Peyer's patch (tissue), 4 donors: ENCODE data around the gene SV2B. TPM values are rescaled to one million over a fixed set of nuclear protein-coding genes. Genes with fewer than 3 reads are reported as not detected.

Experiments used
- DNase-seq, 3 donors: peaks; one replicate each; pipeline ENCODE4 v3.0.0-alpha.2; 2017 to 2019
- H3K27ac ChIP-seq, 4 donors: fragments of 200-600 bp; sonication (generic); one replicate each; pipeline ENCODE4 v1.5.1; 2016 to 2019
- H3K27me3 ChIP-seq, 2 donors: fragments of 200-600 bp; sonication (generic); one replicate each; pipeline ENCODE4 v1.5.1; 2019
- H3K36me3 ChIP-seq, 3 donors: fragments of 200-600 bp; sonication (generic); one replicate each; pipeline ENCODE4 v1.5.1; 2016 to 2019
- H3K4me1 ChIP-seq, 4 donors: fragments of 200-600 bp; sonication (generic); one replicate each; pipeline ENCODE4 v1.5.1; 2016 to 2019
- H3K4me3 ChIP-seq, 4 donors: fragments of 200-600 bp; sonication (generic); 1 replicate in 3 of 4; 2 replicates in 1 of 4; pipeline ENCODE4 v1.5.1; 2016 to 2019; ENCODE audit warnings: mild to moderate bottlenecking in 1 of 4
- H3K9me3 ChIP-seq, 4 donors: fragments of 200-600 bp; sonication (generic); one replicate each; pipeline ENCODE4 v1.5.1; 2016 to 2019; ENCODE audit warnings: mild to moderate bottlenecking in 1 of 4
- POLR2A ChIP-seq, 2 donors: fragments of 450-650 bp; IDR thresholded peaks; one replicate each; pipeline ENCODE4 v1.5.1; 2017; ENCODE audit warnings: antibody characterized with exemption in 2 of 2, mild to moderate bottlenecking in 2 of 2, moderate library complexity in 2 of 2
- total RNA-seq, 4 donors: library from RNA; depleted of rRNA; stranded (reverse); fragments of >200 nt; gene quantifications; one replicate each; pipeline ENCODE4 v1.1.0, GENCODE V29; 2016
- TF ChIP-seq, protein P1 (sequence below), 6 experiments: fragments of 450-650 bp in 4 of 6; fragments of 200-600 bp in 2 of 6; sonication (generic) in 1 of 6; IDR thresholded peaks; one replicate each; pipeline ENCODE4 v1.5.1; 2017 to 2019; ENCODE audit warnings: antibody characterized with exemption in 6 of 6, mild to moderate bottlenecking in 3 of 6, moderate library complexity in 1 of 6

The SV2B gene
- total RNA-seq, 4 donors from 2014 or later = 0.18 to 2.5 (median 0.69) TPM

DNA sequence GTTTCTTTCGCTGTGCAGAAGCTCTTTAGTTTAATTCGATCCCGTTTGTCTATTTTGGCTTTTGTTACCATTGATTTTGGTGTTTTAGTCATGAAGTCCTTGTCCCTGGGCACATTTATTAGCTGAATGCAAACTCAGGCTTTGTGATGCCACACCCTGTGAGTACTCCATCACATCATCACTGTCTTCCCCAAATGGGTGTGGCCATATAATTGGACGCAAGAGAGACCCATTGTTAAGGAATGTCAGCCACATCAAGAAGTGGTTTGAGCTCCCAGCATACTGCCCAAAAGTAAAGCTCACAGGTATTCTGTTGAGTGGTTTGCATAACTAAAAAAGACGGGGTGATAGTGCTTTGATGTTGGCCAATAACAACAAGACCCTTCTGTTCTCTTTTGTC, 245.7 kb downstream of the SV2B start:
- no peaks in the 10 kb centered on the region for H3K27me3 ChIP-seq
- no peak for TF ChIP-seq POLR2A (IDR thresholded peaks at IDR 0.05)
- TF ChIP-seq, protein P1, sequence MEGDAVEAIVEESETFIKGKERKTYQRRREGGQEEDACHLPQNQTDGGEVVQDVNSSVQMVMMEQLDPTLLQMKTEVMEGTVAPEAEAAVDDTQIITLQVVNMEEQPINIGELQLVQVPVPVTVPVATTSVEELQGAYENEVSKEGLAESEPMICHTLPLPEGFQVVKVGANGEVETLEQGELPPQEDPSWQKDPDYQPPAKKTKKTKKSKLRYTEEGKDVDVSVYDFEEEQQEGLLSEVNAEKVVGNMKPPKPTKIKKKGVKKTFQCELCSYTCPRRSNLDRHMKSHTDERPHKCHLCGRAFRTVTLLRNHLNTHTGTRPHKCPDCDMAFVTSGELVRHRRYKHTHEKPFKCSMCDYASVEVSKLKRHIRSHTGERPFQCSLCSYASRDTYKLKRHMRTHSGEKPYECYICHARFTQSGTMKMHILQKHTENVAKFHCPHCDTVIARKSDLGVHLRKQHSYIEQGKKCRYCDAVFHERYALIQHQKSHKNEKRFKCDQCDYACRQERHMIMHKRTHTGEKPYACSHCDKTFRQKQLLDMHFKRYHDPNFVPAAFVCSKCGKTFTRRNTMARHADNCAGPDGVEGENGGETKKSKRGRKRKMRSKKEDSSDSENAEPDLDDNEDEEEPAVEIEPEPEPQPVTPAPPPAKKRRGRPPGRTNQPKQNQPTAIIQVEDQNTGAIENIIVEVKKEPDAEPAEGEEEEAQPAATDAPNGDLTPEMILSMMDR (IDR thresholded peaks at IDR 0.05) = no peak
- no peak for DNase-seq
- no peaks in the 10 kb centered on the region for H3K4me1 ChIP-seq
- no peak overlapping the region for H3K4me3 ChIP-seq
- H3K36me3 ChIP-seq = no peaks in the 10 kb centered on the region
- no peak overlapping the region for H3K27ac ChIP-seq
- H3K9me3 ChIP-seq = no peaks in the 10 kb centered on the region

DNA sequence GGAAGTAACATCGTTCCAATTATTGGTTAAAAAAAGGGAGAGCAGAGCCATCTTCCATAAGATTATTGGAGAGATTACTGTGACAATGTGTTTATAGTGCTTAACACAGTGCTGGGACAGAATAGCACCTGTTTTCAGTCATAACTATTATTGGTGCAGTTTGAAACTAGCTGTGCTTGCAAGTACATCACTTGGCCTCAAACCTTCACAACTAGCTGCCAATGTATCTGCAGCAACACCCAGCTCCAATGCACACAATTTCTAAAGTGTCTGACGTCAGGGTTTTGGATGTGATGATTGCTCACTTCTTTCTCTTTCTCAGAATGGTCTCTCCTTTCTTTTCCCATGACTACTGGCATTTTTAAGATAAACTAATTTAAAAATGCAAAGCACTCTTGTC, 246.2 kb downstream of the SV2B start:
- Histone ChIP-seq H3K9me3 (no peaks in the 10 kb centered on the region), H3K27me3 (no peaks in the 10 kb centered on the region), H3K4me3 (no peak overlapping the region), H3K36me3 (no peaks in the 10 kb centered on the region), H3K27ac (no peak overlapping the region), H3K4me1 (no peaks in the 10 kb centered on the region)
- no peak for DNase-seq
- TF ChIP-seq, protein P1 (IDR thresholded peaks at IDR 0.05) = no peak
- no peak for TF ChIP-seq POLR2A (IDR thresholded peaks at IDR 0.05)

GRCh38 chr15:91348752-91349500, 248.9 kb downstream of the SV2B start:
- H3K27ac ChIP-seq = no peak overlapping the region
- H3K9me3 ChIP-seq = no peaks in the 10 kb centered on the region
- TF ChIP-seq POLR2A (IDR thresholded peaks at IDR 0.05) = no peak
- TF ChIP-seq, protein P1 (IDR thresholded peaks at IDR 0.05) = no peak
- no peaks in the 10 kb centered on the region for H3K36me3 ChIP-seq
- no peak overlapping the region for H3K4me3 ChIP-seq
- no peaks in the 10 kb centered on the region for H3K27me3 ChIP-seq
- H3K4me1 ChIP-seq = no peaks in the 10 kb centered on the region
- DNase-seq = no peak

Other genes starting within 250 kb of the SV2B start
- 10 to 100 TPM; 53.6 to 76.7 (median 70.1) TPM for gene FURIN, start 231.7 kb upstream of the SV2B start, total RNA-seq
- gene FES, start 215.8 kb upstream of the SV2B start, total RNA-seq = 10 to 100 TPM in 3 of 4 donors, 1 to 10 TPM in 1; 4.7 to 37.1 (median 20.5) TPM
- gene MAN2A2, start 197.0 kb upstream of the SV2B start, total RNA-seq = 100 to 1,000 TPM in 3 of 4 donors, 10 to 100 TPM in 1; 76.2 to 188 (median 141) TPM
- gene HDDC3, start 167.7 kb upstream of the SV2B start, total RNA-seq = 10 to 100 TPM; 16.5 to 35.6 (median 23.4) TPM
- gene UNC45A, start 165.0 kb upstream of the SV2B start, total RNA-seq = 10 to 100 TPM; 45.6 to 78.4 (median 55.3) TPM
- gene RCCD1, start 145.4 kb upstream of the SV2B start, total RNA-seq = 10 to 100 TPM; 10.2 to 23.1 (median 20.1) TPM
- gene PRC1, start 105.7 kb upstream of the SV2B start, total RNA-seq = 10 to 100 TPM; 11.9 to 86.6 (median 22.8) TPM
- 10 to 100 TPM; 12.4 to 31.5 (median 27.8) TPM for gene VPS33B, start 77.7 kb upstream of the SV2B start, total RNA-seq